ENCODE results near the gene FGF22.
"Not testable (repeated sequence)": the region's sequence is repeated elsewhere in the genome, so short reads cannot be mapped to it uniquely, and the experiment has no call there.

Gene FGF22

GRCh38 chr19:607301-608154 is 32.2 kb upstream of the FGF22 start:
- peak; percentile 54 for DNase-seq (ENCODE audit: low spot score)

DNA sequence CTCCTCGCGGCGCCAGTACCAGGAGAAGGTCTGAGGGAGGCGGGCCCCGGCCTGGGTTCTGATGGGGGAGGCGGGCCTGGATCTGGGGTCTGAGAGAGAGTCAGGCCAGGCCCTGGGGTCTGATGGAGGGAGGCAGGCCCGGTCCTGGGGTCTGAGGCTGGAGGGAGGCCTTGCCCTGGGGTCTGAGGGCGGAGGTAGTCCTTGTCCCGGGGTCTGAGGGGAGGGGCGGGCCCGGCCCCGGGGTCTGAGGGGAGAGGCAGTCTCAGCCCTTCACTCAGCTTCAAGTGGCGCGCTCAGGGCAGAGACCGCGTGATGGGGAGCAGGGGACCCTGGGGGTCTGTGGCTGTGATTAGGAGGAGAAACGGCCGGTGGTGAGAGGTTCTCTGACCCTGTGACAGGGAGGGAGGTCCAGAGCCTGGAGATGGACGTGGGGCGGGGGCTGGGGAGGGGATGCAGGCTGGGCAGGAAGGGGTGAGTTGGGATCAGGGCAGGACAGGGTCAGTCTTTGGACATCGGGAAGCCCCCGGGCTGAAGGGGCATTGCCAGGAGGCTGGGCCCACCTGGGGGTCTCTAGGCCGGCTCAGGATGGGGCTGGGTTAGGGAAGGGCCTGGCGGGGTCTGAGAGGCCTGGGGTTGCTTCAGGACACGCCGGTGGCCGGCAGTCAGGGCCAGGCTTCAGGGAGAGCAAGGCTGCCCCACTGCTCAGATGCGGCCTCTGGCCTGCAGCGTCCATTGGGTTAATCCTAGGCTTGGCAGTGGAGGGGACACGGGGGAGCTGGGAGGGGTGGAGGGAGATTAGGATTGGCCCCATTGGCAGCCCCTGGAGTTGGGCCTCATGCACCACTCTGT is 31.3 kb upstream of the FGF22 start:
- no peak for DNase-seq (ENCODE audit: low spot score)

DNA sequence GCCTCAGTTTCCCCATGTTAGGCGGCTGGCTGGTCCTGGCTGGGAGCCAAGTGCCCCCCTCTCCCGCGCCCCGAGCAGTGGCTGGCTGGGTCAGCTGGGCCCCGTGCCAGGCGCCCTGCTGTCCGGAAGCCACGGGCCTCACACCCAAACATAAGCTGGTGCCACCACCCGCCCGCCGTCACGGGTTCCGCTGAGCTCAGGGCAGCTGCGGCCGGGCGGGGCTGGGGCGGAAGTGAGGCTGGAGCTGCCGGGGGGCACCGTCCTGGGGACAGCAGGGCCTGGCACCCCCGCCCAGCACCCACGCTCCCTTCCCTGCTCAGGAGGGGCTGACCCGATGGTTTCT is 30.7 kb upstream of the FGF22 start:
- peak; percentile 82 for DNase-seq (ENCODE audit: low spot score)

DNA sequence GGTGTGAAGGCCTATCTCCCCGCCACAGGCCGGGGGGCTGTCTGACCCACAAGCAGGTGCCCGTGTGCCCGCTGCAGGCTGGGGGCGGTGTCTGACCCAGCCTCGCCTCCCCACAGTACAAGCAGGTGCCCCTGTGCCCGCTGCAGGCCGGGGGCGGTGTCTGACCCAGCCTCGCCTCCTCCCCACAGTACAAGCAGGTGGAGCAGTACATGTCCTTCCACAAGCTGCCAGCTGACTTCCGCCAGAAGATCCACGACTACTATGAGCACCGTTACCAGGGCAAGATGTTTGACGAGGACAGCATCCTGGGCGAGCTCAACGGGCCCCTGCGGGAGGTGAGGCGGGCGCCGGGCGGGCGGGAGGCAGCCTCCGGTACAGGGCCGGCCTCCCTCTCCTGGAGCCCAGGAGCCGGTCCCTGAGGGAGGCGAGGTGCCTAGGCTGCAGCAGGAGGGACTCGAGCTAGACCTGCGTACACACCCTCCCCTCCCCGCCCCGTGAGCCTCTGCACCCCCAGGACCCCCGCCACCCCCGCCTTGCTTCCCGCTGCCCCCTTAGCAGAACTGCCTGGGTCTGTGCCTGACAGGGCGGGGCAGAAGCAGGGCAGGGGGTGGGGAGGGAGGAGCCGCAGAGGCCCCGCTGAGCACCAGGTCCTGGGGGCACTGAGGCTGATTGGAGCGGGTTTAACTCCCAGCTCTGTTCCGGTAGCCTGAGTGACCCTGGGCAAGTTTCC is 29.4 kb upstream of the FGF22 start:
- DNase-seq (ENCODE audit: low spot score): no peak

DNA sequence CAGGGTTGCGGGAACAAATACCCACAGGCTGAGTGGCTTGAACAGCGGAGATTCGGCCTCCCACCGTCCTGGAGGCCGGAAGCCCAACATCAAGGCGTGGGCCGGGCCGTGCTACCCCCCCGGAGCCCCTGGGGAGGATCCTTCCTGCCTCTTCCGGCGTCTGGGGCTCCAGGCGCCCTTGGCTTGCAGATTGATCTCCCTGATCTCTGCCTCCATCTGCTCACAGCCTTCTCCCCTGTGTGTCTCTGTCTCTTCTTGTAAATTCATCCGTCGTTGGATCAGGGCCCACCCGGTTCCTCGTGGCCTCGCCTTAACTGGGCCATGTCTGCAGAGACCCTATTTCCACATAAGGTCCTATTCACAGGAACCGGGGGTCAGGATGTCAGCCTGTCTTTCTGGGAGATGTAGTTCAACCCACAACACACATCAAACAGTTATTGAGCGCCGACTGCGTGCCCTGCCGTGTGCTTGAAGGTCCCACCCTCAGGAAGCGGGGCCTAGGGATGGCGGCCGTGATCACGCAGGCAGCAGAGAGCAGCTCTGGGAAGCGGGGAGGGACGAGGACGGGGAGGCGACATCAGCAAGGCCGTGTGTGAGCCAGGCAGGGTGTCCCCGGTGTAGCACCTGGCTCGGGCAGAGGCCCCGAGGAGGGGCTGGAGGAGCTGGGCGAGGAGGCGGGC is 28.7 kb upstream of the FGF22 start:
- DNase-seq (ENCODE audit: low spot score): no peak

GRCh38 chr19:611481-611868 is 28.2 kb upstream of the FGF22 start:
- DNase-seq (ENCODE audit: low spot score): no peak

DNA sequence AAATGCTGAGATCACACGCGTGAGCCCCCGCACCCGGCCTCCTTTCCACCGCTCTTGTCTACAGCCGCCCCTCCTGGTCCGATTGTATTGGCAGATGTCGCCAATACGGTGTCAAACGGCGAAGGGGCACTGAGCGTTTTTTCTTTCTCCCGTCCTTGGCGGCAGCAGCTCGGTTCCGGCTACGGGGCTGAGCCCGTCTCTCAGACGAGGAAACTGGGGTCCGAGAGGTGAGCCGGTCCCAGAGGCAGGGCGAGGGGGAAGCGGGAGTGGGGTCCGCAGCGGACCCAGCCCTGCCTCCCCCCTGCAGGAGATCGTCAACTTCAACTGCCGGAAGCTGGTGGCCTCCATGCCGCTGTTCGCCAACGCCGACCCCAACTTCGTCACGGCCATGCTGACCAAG is 26.7 kb upstream of the FGF22 start:
- no peak for DNase-seq (ENCODE audit: low spot score)

GRCh38 chr19:613732-614567 is 25.7 kb upstream of the FGF22 start:
- DNase-seq (ENCODE audit: low spot score): no peak

DNA sequence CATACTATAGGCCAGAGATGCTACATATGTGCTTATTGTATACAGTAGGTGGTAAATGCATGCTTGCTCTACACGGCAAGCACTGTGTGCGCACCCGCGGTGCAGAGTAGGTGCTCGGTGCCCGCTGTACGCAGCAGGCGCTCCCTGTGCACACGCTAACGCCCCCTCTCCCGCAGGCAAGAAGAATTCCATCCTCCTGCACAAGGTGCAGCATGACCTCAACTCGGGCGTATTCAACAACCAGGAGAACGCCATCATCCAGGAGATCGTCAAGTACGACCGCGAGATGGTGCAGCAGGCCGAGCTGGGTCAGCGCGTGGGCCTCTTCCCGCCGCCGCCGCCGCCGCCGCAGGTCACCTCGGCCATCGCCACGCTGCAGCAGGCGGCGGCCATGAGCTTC is 24.1 kb upstream of the FGF22 start:
- DNase-seq (ENCODE audit: low spot score): no peak

- DNase-seq (ENCODE audit: low spot score): no peak
Observed at GRCh38 chr19:616062-616700, 23.5 kb upstream of the FGF22 start.

GRCh38 chr19:616747-617526 is 22.7 kb upstream of the FGF22 start:
- DNase-seq (ENCODE audit: low spot score): no peak

- DNase-seq (ENCODE audit: low spot score): no peak
Observed at GRCh38 chr19:617551-618246, 22.0 kb upstream of the FGF22 start.

GRCh38 chr19:618247-618619 is 21.4 kb upstream of the FGF22 start:
- no peak for DNase-seq (ENCODE audit: low spot score)

- no peak for DNase-seq (ENCODE audit: low spot score)
Observed at GRCh38 chr19:618674-619285, 20.9 kb upstream of the FGF22 start.

- DNase-seq (ENCODE audit: low spot score): no peak
Observed at GRCh38 chr19:619286-620002, 20.2 kb upstream of the FGF22 start.

- no peak for DNase-seq (ENCODE audit: low spot score)
Observed at GRCh38 chr19:620166-620862, 19.4 kb upstream of the FGF22 start.

- not testable (repeated sequence) for DNase-seq (ENCODE audit: low spot score)
Observed at GRCh38 chr19:621191-621590, 18.5 kb upstream of the FGF22 start.

GRCh38 chr19:621819-622218 is 17.9 kb upstream of the FGF22 start:
- DNase-seq (ENCODE audit: low spot score): no peak
